Astrocyte (in vitro differentiated cells and primary cell): ENCODE measurements around the gene ALG5.

ENCODE experiments used
- CTCF ChIP-seq: IDR thresholded peaks from 2 replicates; pipeline ENCODE4 v1.5.1; 2011; ENCODE audit warnings: low read depth, mild to moderate bottlenecking, inconsistent platforms, low read length, moderate library complexity; ENCODE audit not compliant: insufficient read depth
- EZH2 ChIP-seq: IDR thresholded peaks from 2 replicates; pipeline ENCODE4 v1.6.1; 2012; ENCODE audit warnings: mild to moderate bottlenecking, low read length, inconsistent platforms; ENCODE audit not compliant: insufficient read depth

- no peak for TF ChIP-seq CTCF
- no peak for TF ChIP-seq EZH2
Measured at GRCh38 chr13:36997716-36998427, 1.3 kb downstream of the ALG5 start.
